ENCODE measurements around the gene CACNA2D1. TPM values are rescaled to one million over a fixed set of nuclear protein-coding genes. Genes with fewer than 3 reads are reported as not detected.

Gene CACNA2D1
- polyA plus RNA-seq, 1 donor, result 11.4 TPM

GRCh38 chr7:81960026-81960425, 483.6 kb downstream of the CACNA2D1 start:
- Histone ChIP-seq H3K9me3 (ENCODE audit: control insufficient read depth, low read depth, low read length) (no peaks in the 10 kb centered on the region), H3K27me3 (ENCODE audit: control insufficient read depth, insufficient read depth, low read length) (no peaks in the 10 kb centered on the region), H3K36me3 (ENCODE audit: control insufficient read depth, insufficient read depth, low read length) (no peaks in the 10 kb centered on the region), H3K4me1 (ENCODE audit: control insufficient read depth, insufficient read depth, low read length) (no peaks in the 10 kb centered on the region), H3K4me3 (ENCODE audit: low read length) (no peak overlapping the region), H3K27ac (ENCODE audit: low read length) (no peak overlapping the region)
- DNase-seq, result no peak
- 100% methylated on average over 1 of the region's 2 CpGs for WGBS (ENCODE audit: insufficient coverage, low lambda C conversion rate)

GRCh38 chr7:81957517-81957916, 486.1 kb downstream of the CACNA2D1 start:
- 87% methylated on average over 3 of the region's 4 CpGs for WGBS (ENCODE audit: insufficient coverage, low lambda C conversion rate)
- Histone ChIP-seq H3K36me3 (ENCODE audit: control insufficient read depth, insufficient read depth, low read length) (no peaks in the 10 kb centered on the region), H3K27ac (ENCODE audit: low read length) (no peak overlapping the region), H3K4me3 (ENCODE audit: low read length) (no peak overlapping the region), H3K27me3 (ENCODE audit: control insufficient read depth, insufficient read depth, low read length) (no peaks in the 10 kb centered on the region), H3K4me1 (ENCODE audit: control insufficient read depth, insufficient read depth, low read length) (no peaks in the 10 kb centered on the region), H3K9me3 (ENCODE audit: control insufficient read depth, low read depth, low read length) (no peaks in the 10 kb centered on the region)
- DNase-seq, result no peak

- H3K4me3 ChIP-seq (ENCODE audit: low read length), result no peak overlapping the region
- H3K36me3 ChIP-seq (ENCODE audit: control insufficient read depth, insufficient read depth, low read length), result no peaks in the 10 kb centered on the region
- H3K27ac ChIP-seq (ENCODE audit: low read length), result no peak overlapping the region
- H3K27me3 ChIP-seq (ENCODE audit: control insufficient read depth, insufficient read depth, low read length), result no peaks in the 10 kb centered on the region
- 83% methylated on average over 2 of the region's 4 CpGs for WGBS (ENCODE audit: insufficient coverage, low lambda C conversion rate)
- H3K4me1 ChIP-seq (ENCODE audit: control insufficient read depth, insufficient read depth, low read length), result no peaks in the 10 kb centered on the region
- no peak for DNase-seq
- no peaks in the 10 kb centered on the region for H3K9me3 ChIP-seq (ENCODE audit: control insufficient read depth, low read depth, low read length)
Observed at GRCh38 chr7:81956520-81956919, 487.1 kb downstream of the CACNA2D1 start.

DNA sequence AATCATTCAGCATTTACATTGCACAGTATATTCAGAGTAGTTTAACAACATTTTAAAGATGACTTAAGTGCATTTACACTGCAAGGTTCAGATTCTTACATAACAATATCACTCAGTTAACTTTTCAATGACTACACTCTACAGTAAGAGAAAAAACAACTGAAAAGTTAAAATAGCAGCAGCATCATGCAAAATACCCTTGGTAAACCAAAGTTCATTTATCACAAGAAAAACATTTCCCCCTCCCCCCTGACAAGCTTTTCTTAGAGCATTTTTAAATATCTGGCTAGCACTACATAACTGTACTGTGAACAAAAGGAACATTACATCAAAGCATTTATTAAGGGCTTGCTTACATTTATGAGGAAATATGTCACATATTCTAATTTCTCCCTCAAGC, 494.3 kb downstream of the CACNA2D1 start:
- Histone ChIP-seq H3K27ac (ENCODE audit: low read length) (no peak overlapping the region), H3K27me3 (ENCODE audit: control insufficient read depth, insufficient read depth, low read length) (no peaks in the 10 kb centered on the region), H3K9me3 (ENCODE audit: control insufficient read depth, low read depth, low read length) (no peaks in the 10 kb centered on the region), H3K4me3 (ENCODE audit: low read length) (no peak overlapping the region), H3K4me1 (ENCODE audit: control insufficient read depth, insufficient read depth, low read length) (no peaks in the 10 kb centered on the region), H3K36me3 (ENCODE audit: control insufficient read depth, insufficient read depth, low read length) (no peaks in the 10 kb centered on the region)
- no peak for DNase-seq

DNA sequence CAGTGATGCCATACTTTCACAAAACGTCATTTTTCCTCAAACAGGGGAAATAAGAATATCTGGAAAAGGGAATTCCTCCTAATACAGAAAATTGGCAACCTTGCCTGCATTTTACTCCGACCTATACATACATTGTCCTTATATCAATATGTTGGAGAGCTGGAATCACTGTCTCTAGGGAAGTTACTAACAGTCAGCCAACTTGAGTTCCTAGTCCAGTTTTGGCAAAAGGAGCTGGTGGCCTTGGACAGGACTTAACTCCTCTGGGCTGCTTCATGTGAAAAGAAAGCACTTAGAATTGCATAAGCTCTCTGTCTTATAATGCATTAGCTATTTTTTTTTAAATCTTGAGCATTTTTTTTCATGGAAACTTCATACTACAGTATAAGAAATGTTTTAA, 499.5 kb downstream of the CACNA2D1 start:
- Histone ChIP-seq H3K27ac (ENCODE audit: low read length) (no peak overlapping the region), H3K4me1 (ENCODE audit: control insufficient read depth, insufficient read depth, low read length) (no peaks in the 10 kb centered on the region), H3K4me3 (ENCODE audit: low read length) (no peak overlapping the region), H3K36me3 (ENCODE audit: control insufficient read depth, insufficient read depth, low read length) (no peaks in the 10 kb centered on the region), H3K27me3 (ENCODE audit: control insufficient read depth, insufficient read depth, low read length) (no peaks in the 10 kb centered on the region), H3K9me3 (ENCODE audit: control insufficient read depth, low read depth, low read length) (no peaks in the 10 kb centered on the region)
- DNase-seq, result no peak
- no CpG with 5 or more reads among the region's 2 CpGs for WGBS (ENCODE audit: insufficient coverage, low lambda C conversion rate)

GRCh38 chr7:81937091-81937490, 506.5 kb downstream of the CACNA2D1 start:
- Histone ChIP-seq H3K27me3 (ENCODE audit: control insufficient read depth, insufficient read depth, low read length) (no peaks in the 10 kb centered on the region), H3K27ac (ENCODE audit: low read length) (no peak overlapping the region), H3K4me1 (ENCODE audit: control insufficient read depth, insufficient read depth, low read length) (no peaks in the 10 kb centered on the region), H3K9me3 (ENCODE audit: control insufficient read depth, low read depth, low read length) (no peaks in the 10 kb centered on the region), H3K4me3 (ENCODE audit: low read length) (no peak overlapping the region), H3K36me3 (ENCODE audit: control insufficient read depth, insufficient read depth, low read length) (no peaks in the 10 kb centered on the region)
- no peak for DNase-seq

DNA sequence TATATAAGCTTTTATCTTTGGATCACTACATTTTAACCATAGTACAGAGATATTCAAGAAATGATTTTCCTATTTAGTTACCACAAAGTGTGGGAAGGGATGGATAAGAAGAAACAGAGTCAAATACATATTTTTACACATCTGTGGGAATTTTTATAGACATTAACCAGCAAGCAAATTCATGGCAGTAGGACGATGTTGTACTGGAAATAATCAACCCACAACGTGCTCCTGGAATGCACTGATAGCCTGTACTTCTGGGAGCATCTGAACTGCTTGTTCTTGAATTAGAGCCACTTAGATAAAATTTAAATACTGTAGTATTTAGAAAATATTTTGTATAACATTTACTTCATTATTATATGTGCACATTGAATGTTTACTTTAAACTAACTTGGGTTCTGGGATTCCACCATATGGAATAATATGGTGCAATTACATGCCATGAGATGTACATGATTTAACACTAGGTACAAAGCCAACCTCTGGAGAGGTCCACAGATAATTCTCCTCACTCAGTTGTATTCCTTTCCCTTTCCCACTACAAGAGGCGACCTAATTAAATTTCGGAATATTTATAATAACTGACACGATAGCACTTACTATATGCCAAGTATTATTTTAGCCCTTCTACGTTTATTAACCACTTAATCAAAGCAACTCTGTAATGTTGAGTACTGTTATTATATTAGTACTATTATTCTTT, 508.8 kb downstream of the CACNA2D1 start:
- WGBS (ENCODE audit: insufficient coverage, low lambda C conversion rate), result 83% methylated on average over 3 of the region's 6 CpGs
- Histone ChIP-seq H3K27me3 (ENCODE audit: control insufficient read depth, insufficient read depth, low read length) (no peaks in the 10 kb centered on the region), H3K9me3 (ENCODE audit: control insufficient read depth, low read depth, low read length) (no peaks in the 10 kb centered on the region), H3K4me1 (ENCODE audit: control insufficient read depth, insufficient read depth, low read length) (no peaks in the 10 kb centered on the region), H3K27ac (ENCODE audit: low read length) (no peak overlapping the region), H3K4me3 (ENCODE audit: low read length) (no peak overlapping the region), H3K36me3 (ENCODE audit: control insufficient read depth, insufficient read depth, low read length) (no peaks in the 10 kb centered on the region)
- DNase-seq, result no peak

- H3K4me1 ChIP-seq (ENCODE audit: control insufficient read depth, insufficient read depth, low read length), result no peaks in the 10 kb centered on the region
- no peak for DNase-seq
- no peak overlapping the region for H3K27ac ChIP-seq (ENCODE audit: low read length)
- no CpG with 5 or more reads among the region's 2 CpGs for WGBS (ENCODE audit: insufficient coverage, low lambda C conversion rate)
- no peaks in the 10 kb centered on the region for H3K36me3 ChIP-seq (ENCODE audit: control insufficient read depth, insufficient read depth, low read length)
- no peaks in the 10 kb centered on the region for H3K27me3 ChIP-seq (ENCODE audit: control insufficient read depth, insufficient read depth, low read length)
- no peak overlapping the region for H3K4me3 ChIP-seq (ENCODE audit: low read length)
- H3K9me3 ChIP-seq (ENCODE audit: control insufficient read depth, low read depth, low read length), result no peaks in the 10 kb centered on the region
Observed at GRCh38 chr7:81932936-81933335, 510.6 kb downstream of the CACNA2D1 start.

DNA sequence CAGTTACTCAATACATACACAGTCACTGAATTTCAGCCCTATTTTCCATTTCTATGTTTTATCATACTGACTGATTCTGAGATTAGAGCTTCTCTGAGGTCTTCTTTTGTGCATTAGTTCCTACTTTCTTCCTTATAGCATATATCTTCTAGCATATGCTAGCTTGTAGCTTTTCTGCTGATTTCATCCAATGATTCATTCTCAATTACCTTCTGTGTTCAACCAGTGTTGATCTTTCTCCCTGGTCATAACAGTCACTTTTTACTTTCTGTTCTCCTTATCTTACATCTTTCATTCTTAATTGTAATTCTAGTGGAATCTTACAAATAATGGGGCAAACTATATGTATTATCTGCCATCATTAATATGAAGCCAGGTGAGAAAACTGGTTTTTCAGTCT, 514.2 kb downstream of the CACNA2D1 start:
- H3K4me1 ChIP-seq (ENCODE audit: control insufficient read depth, insufficient read depth, low read length), result no peaks in the 10 kb centered on the region
- DNase-seq, result no peak
- H3K4me3 ChIP-seq (ENCODE audit: low read length), result no peak overlapping the region

DNA sequence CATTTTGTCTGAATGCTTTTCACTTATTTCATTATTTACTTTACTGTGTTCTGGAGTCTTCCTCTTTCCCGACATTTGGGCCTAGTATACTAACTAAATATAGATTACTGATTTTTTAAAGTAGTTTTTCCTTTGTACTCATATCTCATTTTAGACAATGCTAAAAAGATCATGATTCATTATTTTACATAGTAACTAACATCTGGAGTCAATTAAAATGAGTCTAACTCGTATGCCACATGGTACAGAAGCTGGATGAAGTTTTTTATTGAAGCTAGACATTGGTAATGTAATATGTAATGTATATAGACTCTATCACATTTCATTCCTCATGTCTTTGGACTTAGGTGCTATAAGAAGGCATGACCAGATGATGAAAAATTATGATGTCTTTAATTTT, 517.4 kb downstream of the CACNA2D1 start:
- Histone ChIP-seq H3K36me3 (ENCODE audit: control insufficient read depth, insufficient read depth, low read length) (no peaks in the 10 kb centered on the region), H3K27ac (ENCODE audit: low read length) (no peak overlapping the region), H3K4me3 (ENCODE audit: low read length) (no peak overlapping the region), H3K27me3 (ENCODE audit: control insufficient read depth, insufficient read depth, low read length) (no peaks in the 10 kb centered on the region), H3K4me1 (ENCODE audit: control insufficient read depth, insufficient read depth, low read length) (no peaks in the 10 kb centered on the region), H3K9me3 (ENCODE audit: control insufficient read depth, low read depth, low read length) (no peaks in the 10 kb centered on the region)
- WGBS (ENCODE audit: insufficient coverage, low lambda C conversion rate), result 64% methylated on average over 2 of the region's 2 CpGs
- no peak for DNase-seq

More for the DNA sequence above, 514.2 kb downstream of the CACNA2D1 start:
- no peak overlapping the region for H3K27ac ChIP-seq (ENCODE audit: low read length)
- no peaks in the 10 kb centered on the region for H3K36me3 ChIP-seq (ENCODE audit: control insufficient read depth, insufficient read depth, low read length)
- H3K9me3 ChIP-seq (ENCODE audit: control insufficient read depth, low read depth, low read length), result no peaks in the 10 kb centered on the region
- H3K27me3 ChIP-seq (ENCODE audit: control insufficient read depth, insufficient read depth, low read length), result no peaks in the 10 kb centered on the region

- H3K4me3 ChIP-seq (ENCODE audit: low read length), result no peak overlapping the region
- no peaks in the 10 kb centered on the region for H3K27me3 ChIP-seq (ENCODE audit: control insufficient read depth, insufficient read depth, low read length)
- no peaks in the 10 kb centered on the region for H3K4me1 ChIP-seq (ENCODE audit: control insufficient read depth, insufficient read depth, low read length)
- no peak for DNase-seq
- H3K9me3 ChIP-seq (ENCODE audit: control insufficient read depth, low read depth, low read length), result no peaks in the 10 kb centered on the region
- WGBS (ENCODE audit: insufficient coverage, low lambda C conversion rate), result no CpG with 5 or more reads among the region's 3 CpGs
- no peaks in the 10 kb centered on the region for H3K36me3 ChIP-seq (ENCODE audit: control insufficient read depth, insufficient read depth, low read length)
- H3K27ac ChIP-seq (ENCODE audit: low read length), result no peak overlapping the region
Observed at GRCh38 chr7:81925530-81925929, 518.0 kb downstream of the CACNA2D1 start.

All from large intestine (tissue), 3 donors.